ENCODE data around the gene LAIR2.

LAIR2 gene, protein sequence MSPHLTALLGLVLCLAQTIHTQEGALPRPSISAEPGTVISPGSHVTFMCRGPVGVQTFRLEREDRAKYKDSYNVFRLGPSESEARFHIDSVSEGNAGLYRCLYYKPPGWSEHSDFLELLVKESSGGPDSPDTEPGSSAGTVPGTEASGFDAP

DNA sequence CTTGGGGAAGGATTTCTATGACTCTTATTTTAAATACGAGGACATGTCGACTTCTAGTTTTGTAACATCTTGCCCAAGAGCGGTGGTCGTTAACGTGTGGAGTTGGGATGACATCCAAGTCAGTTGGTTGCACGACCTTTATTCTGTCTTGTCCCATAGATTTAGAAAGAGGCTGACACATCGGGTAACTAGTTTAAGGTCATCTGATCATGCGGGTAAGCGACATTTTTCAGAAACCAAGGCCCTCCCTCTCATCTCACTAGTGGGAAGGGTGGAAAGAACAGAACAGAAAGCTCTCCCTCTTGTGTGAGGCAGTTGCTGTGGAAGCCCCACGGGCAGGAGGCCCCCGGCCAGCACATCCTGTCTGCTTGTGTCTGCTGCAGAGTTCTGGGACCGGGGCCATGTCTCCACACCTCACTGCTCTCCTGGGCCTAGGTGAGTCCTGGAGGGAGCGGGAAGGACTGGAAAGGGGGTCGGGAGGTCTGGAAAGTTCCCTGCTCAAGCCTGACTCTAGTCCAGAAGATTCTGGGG is at the start of gene LAIR2:
LAIR2 (plus strand) TSS at position 314 of the 531 bp plus-strand sequence; CDS start at position 402, 88 bp downstream.
- no peak for DNase-seq

DNA sequence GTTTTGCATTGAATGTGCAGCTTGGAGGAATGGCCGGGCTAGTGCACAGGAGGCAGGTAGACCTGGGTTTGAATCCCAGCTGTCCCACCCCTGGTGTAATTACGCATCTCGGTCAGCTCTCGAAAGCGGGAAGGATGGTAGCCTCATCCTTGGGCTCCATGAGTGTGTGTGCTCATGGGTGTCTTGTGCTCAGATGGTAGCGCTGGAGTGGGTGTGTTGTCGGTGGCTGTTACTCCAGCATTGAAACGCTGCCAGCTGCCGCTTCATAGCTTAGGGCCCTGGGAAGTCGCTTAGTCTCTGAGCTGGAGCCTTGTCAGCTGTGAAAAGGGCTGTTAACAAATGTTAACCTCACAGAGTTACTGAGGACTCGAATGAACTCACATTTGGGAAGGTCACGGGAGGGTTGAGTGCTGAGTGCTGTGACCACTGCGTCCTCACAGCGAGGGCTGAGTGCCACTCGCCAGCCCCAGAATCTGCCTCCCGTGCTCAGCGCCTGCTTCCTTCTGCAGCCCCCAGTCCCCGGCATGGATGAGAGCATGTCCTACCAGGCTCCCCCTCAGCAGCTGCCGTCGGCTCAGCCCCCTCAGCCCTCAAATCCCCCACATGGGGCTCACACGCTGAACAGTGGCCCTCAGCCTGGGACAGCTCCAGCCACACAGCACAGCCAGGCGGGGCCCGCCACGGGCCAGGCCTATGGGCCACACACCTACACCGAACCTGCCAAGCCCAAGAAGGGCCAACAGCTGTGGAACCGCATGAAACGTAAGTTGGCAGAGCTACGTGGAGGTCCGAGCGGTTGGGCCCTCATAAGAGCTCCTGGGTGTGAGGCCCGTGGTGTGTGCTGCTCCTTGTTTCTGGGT is 48.5 kb upstream of the LAIR2 start:
- no peak for DNase-seq

DNA sequence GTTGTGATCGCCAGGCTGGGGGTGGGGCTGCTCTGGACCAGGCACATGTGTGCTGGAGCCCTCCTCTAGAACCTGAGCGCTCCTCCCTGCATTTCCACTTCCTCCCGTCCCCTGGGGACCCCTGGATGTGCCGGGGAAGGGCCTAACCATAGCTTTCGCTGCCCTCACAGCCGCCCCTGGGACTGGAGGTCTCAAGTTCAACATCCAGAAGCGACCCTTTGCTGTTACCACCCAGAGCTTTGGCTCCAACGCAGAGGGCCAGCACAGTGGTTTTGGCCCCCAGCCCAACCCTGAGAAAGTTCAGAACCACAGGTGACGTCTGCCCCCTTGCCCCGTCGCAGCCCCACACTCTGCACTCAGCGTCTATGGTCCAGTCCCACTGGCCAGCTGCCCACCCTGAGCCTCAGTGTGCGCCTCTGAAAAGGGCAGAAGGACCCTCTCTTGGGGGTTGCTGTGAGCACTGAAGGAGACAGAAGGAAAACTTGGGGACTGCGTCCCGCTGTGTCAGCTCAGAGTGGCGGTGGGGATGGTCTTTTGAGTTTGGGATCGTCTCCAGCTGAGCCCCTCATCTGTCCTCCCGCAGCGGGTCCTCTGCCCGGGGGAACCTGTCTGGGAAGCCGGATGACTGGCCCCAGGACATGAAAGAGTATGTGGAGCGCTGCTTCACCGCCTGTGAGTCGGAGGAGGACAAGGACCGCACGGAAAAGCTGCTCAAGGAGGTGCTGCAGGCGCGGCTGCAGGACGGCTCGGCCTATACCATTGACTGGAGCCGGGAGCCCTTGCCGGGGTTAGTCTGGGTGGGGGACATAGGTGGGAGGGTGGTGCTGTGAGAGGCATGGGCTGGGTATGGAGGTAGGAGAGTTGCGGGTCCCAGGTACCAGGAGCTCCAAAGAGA is 47.6 kb upstream of the LAIR2 start:
- no peak for DNase-seq

DNA sequence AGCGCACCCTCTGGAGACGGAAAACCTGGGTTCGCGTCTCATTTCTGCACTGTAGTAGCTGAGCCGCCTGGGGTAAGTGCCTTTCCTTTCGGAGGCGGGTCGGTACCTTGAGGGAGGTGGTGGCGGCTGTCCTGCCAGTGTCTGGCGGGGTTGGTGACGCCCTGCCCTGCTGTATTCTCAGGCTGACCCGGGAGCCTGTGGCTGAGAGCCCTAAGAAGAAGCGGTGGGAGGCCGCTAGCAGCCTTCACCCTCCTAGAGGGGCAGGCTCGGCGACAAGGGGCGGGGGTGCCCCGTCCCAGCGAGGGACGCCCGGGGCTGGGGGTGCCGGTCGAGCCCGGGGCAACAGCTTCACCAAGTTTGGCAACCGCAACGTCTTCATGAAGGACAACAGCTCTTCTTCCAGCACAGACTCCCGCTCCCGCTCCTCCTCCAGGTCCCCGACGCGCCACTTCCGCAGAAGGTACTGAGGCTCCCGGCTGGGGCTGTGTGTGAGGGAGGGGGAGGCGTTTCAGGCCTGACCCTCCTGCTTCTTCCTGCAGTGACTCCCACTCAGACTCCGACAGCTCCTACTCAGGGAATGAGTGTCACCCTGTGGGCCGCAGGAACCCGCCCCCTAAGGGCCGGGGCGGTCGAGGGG is 46.7 kb upstream of the LAIR2 start:
- DNase-seq: no peak

DNA sequence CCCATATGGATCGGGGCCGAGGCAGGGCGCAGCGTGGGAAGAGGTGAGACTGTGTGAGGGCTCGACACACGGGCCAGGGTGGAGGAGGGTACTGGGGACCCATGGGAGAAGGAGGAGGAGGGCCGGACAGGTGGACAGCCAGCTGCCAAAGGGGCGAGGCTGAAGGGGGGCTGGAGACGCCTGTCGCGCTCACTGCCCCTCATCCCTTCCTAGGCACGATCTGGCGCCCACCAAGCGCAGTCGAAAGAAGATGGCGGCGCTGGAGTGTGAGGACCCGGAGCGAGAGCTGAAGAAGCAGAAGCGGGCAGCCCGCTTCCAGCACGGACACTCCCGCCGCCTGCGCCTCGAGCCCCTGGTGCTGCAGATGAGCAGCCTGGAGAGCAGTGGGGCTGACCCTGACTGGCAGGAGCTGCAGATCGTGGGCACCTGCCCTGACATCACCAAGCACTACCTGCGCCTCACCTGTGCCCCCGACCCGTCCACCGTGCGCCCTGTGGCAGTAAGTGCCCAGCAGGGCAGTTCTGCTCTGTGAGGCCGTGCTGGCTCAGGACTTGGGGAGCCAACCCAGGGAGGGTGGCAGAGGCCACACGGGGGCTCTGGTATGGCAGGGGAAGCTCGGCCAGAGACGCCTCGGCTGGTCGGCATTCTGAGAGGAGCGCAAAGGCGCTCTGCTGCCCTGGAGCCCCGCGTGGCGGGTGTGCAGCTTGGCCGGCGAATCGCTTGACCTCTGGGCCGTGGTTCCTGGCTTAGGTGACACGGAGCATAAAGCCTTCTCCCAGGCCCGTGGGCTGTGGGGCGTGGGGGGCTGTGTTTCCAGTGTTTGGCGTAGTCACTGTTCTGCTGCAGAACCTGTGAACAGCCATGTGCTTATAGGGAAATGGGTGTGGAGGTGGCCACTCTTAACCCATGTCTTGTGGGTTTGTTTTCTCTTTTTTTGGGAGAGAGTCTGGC is 45.9 kb upstream of the LAIR2 start:
- DNase-seq: no peak

DNA sequence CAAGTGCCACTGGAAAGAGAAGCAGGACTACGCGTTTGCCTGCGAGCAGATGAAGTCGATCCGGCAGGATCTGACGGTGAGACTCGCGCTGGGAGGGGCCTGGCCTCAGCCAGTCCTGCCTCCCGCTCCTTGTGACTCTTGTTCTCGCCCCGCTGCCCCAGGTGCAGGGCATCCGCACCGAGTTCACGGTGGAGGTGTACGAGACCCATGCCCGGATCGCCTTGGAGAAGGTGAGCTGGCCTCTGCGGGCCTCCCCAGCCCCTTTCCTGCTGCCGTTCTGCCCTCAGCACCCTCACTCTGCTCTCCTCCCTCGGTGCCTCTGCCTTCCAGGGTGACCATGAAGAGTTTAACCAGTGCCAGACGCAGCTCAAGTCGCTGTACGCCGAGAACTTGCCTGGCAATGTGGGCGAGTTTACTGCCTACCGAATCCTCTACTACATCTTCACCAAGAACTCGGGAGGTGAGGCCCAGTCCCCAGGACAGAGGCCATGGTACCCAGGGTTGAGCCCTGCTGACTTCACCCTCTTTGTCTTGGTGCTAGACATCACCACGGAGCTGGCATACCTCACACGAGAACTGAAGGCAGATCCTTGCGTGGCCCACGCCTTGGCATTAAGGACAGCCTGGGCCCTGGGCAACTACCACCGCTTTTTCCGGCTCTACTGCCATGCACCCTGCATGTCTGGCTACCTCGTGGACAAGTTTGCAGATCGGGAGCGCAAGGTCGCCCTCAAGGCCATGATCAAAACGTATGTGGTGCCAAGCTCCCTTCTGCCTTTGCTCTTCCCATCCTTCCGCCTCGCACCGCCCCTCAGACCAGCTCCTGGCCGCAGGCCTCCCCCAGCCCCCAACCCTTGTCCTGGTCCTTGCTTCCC is 44.6 kb upstream of the LAIR2 start:
- no peak for DNase-seq

DNA sequence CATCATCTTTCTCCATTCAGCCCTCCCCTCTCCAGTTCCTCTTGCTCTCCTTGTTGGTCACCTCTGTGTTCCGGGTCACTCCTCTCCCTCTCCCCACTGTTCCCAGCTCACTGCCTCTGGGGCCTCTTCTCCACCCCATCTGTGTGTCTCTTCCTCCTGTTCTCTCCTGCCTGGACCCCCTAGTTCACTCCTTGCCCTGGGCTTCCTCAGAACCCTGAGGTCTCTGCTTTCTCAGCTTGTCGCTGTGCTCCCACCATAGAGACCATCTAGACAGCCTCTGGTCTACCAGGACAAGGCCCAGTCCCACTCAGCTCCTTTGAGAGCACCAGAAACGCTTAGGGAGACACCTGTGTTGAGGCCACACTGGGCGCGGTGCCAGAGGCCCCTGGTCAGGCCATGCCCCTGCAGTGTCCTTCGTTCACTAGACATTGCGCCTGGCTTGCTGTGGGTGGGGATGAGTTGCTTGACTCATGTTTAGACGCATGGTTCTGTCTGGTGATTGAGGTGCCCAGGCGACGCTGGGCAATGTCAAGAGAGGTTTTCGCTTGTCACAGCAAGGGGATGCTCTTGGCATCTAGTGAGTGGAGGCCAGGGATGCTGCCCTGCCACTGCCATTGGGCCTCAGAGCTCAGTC is 43.9 kb upstream of the LAIR2 start:
- no peak for DNase-seq

DNA sequence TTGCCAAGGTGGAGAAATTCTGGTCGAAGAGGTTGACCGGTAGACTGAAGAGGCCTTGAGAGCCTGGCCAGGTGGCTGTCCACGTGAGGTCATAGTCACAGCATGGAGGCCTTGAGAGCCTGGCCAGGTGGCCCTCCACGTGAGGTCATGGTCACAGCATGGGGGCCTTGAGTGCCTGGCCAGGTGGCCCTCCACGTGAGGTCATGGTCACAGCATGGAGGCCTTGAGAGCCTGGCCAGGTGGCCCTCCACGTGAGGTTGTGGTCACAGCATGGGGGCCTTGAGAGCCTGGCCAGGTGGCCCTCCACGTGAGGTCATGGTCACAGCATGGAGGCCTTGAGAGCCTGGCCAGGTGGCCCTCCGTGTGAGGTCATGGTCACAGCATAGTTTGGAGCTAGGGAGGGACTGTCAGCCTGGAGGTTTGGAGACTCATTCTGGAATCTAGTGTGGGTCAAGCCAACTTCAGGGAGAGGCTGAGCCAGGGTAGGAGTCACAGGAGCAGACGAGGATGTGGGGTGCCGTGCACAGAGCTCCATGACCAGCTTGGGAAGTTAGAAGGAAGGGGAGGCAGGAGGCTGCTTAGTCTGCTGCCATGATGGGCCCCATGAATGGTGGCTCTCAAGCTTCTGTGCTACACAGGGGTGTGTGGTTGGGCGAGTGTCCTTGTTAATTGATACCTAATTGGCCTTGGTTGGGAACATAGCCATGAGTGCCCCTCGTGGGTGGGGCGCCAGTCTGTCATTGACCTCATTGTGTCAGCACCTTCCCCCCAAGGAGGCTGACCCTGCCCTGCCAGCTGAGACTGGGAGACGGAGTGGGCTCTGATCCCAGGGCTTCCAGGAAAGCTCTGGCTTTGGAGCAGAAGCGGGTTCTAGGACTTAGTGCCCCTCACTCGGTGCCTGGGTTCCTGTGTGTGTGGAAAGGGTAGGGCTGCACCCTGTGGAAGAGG is 43.1 kb upstream of the LAIR2 start:
- no peak for DNase-seq

DNA sequence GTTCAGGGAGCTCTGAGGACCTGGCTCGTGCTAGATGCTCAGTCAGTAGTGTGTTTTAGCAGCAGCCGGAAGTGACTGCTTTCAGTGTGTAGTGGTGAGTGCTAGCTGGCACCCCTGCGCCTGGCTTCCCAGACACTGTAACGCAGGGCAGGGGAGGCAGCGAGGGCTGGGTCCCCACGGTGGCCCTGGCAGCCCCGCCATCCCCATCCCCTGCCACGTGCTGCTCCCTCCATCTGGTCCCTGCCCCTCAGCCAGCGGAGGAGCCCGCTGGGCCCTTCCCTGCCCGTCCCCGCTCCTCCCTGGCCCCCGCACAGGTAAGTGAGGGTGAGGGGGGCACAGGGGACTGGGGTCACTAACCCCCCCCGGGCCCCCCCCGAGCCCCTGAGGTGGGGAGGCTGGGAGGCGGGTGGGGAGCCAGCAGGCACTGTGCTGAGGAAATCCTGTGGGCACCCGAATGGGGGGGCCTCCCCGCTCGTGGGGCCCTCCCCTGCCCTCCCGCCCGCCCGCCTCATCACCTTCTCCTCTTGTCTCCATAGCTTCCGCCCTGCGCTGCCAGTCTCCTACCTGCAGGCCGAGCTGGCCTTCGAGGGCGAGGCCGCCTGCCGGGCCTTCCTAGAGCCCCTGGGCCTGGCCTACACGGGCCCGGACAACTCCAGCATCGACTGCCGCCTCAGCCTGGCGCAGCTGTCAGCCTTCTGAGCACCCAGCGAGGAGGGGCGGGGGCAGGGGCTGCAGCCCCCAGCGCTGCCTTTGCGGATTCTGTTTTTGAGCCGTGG is 42.2 kb upstream of the LAIR2 start:
- DNase-seq: no peak

DNA sequence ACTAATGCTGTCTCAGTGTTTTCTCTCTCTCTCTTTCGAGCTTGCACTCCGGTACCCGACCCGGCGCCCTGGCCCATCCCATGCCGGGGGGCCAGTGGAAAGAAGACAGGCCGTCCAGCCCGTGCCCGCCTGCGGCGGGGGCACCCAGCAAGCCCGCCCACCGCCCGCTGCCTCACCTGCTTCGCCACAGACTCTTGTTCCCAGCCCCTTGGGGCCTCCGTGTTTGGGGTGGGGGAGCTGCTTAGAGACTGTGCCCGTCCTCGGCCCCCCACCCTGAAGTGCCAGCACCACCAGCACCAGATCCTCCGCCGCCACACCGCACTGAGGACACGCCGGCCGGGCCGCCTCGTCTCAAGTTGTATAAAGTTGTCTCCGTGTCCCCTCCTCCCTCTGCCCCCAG is 41.4 kb upstream of the LAIR2 start:
- DNase-seq: no peak

DNA sequence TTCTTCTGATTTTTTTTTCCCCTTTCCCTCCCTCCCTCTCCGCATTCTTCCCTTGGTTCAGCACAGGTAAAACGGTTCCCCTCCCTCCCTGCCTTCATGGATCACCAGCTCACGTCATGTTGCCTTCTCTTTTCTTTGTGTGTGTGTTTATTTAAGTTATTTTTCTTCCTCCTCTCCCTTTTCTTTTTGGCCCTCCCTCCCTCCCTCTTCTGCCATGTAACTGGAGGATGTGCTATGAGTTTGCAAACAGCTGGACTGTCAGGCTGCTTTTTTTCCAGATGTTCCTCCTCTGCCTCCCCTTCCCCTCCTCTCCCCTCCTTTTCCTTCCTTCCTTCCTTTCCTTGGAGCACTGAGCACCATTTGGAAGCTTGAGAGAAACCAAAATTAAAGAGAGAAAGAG is 41.0 kb upstream of the LAIR2 start:
- no peak for DNase-seq

DNA sequence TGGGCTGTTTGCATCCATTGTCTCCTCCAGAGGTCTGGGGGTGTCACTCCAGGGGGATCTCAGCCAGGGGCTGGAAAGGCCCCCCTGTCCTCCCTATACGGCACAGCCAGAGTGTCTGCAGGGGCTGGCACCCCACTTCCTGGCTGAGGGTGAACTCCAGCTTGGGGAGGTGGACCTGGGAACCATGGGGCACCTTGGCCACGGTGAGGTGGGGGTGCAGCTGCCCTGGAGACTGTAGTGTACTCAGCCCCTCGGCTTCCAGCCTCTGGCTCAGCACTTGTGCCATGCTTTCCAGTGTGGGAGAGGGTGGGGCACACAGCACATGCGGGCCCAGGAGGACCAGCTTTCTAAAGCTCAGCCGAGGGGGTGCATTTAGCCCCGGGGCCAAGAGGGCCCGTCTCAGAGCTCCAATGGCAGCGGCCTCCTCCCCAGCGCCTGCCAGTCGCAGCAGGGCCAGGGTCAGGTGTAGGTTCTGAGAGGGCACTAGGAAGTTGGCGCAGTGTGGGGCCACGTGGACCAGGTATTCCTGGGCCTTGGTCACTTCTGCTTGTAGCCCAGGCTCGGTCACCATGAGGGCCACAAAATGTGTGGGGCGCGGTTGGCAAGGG is 40.5 kb upstream of the LAIR2 start:
- DNase-seq: no peak

DNA sequence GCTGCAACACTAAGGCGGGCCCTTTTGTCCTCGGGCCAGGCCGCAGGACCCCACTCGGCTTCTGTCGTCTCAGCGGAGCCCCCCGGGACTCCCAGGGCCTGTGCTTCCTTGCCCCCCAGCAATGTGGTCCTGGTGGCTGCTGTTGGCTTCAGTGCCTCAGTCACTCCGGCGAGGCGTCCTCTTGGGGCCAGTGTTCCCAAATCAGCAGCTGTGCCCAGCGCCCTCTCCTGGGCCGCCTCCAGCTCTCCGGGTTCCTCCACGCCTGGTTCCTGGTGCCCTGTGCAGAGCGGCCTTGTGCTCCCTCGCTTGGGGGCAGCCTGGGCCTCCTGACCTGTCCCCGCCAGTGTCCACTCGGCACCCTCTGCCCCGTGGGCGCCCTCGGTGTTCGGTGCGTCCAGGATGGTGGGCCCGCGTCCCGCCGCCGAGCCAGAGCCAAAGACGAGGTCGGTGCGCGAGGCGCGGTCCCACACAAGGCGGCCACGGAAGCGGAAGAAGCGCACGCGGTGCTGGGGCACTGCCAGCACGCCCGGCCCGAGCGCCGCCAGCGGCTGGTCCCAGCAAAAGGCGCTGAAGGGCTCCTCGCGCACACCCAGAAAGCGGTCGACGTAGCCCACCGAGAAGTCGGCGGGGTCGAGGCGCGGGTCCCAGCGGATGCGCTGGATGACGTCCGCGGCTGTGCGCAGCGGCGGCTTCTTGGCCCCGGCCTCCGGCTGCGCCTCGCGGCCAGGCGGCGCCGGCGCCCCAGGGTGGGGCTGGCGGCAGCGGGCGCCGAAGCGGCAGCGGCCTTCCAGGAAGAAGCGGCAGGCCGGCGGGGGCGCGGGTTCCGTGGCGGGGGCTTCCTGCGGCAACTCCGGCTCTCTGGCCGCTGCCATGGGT is 39.7 kb upstream of the LAIR2 start:
- DNase-seq: peak; percentile 23 to 73

DNA sequence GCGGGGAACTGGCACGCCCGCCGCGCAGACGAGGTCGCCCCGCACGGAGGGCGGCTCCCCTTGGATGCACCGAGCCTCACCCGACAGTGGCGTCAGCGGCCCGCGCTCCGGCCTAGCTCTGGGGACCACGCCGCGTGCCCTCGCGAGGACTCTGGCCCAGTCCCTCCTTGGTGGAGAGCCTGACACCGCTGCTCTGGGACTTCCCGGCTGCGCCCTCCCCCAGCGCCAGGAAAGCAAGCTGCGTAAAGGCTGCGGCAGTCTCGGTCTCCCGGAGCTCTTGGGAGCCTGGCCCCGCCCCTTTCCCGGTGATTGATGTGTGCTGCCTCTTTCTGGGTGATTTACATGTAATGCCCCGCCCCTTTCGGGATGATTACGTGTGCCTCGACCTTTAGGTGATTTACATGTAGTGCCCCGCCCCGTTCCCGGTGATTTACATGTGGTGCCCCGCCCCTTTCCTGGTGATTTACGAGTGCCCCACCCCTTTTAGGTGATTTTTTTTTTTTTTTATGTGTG is 39.0 kb upstream of the LAIR2 start, which contains the start of gene LENG9:
LENG9 (minus strand) TSS at position 248 of the 513 bp plus-strand sequence. CDS start 252 bp downstream, outside the sequence.
- peak; percentile 99 for DNase-seq

DNA sequence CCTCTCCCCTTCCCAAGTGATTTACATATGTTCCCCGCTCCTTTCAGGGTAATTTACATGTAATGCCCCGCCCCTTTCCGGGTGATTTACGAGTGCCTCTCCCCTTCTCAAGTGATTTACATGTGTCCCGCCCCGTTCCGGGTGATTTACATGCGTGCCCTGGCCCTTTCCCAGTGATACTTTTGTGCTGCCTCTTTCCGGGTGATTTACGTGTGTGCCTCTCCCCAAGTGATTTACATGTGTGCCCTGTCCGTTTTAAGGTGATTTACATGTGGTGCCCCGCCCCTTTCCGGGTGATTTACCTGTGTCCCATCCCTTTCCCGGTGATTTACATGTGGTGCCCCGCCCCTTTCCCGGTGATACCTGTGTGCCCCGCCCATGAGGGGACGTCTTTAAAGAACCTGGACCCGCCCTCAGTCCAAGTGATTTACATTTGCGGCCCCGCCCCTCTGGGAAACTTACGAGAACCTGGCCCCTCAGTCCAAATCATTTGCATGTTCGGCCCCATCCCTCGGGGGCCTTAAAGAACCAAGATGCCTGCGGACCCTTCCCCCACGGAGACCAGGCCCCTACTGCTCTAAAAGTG is 38.5 kb upstream of the LAIR2 start:
- DNase-seq: peak; percentile 96 to 99
